Activated naive CD4-positive, alpha-beta T cell treated with anti-CD3 and anti-CD28 coated beads, Interleukin-2, amount 50 U/mL, for 16 hours (primary cell): ENCODE data around the gene ADAMTSL2.

ENCODE experiments used
- DNase-seq: peaks from one replicate; pipeline ENCODE4 v3.0.0-alpha.2; 2020

The ADAMTSL2 gene

DNA sequence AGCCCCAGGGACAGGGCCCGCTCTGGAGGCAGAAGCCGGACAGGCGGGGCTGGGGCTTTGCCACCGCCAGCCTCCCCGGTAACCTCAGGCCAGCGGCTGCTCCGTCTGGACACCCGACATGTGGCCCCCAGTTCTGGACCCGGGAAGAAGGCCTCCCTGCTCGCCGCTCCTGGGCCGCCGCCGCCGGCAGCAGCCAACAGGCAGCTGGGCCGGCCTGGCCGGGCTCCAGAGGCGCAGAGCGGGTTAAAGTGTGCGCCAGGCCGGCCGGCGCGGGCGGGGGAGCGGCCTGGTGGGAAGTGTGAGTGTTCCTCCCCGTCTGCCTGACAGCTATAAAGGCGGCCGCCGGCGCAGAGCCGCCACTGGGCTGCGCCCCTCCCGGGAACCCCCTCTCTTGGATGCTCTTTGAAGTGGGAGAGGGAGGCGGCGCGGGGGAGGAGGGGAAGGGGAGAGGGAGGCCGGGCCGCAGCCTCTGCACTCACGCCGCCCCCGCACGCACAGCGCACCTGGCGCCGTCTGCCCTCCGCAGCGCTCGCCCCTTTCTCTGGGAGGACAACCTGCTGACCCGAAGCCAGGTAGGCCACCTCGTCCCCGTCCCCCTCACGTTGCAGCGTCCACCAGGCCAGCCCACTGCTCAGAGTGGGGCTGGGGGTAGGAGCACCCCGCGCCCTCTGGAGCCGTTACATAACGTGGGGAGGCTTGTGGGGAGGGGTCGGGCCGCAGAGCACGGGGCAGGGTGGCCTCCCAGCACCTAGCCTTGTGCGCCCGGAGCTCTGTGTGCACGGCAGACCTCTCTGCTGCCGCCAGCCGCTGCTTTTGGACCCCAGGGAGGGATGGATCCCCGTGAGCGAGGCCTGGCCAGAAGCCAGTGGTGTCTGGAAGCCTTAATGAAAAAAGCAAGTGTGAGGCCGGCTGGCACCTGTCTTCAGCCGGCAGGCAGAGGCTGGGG is at the start of gene ADAMTSL2:
TSS of gene ADAMTSL2 (plus strand) at position 359 of the 946 bp plus-strand sequence. CDS start 2,009 bp downstream, outside the sequence.
- peak; percentile 65 for DNase-seq

DNA sequence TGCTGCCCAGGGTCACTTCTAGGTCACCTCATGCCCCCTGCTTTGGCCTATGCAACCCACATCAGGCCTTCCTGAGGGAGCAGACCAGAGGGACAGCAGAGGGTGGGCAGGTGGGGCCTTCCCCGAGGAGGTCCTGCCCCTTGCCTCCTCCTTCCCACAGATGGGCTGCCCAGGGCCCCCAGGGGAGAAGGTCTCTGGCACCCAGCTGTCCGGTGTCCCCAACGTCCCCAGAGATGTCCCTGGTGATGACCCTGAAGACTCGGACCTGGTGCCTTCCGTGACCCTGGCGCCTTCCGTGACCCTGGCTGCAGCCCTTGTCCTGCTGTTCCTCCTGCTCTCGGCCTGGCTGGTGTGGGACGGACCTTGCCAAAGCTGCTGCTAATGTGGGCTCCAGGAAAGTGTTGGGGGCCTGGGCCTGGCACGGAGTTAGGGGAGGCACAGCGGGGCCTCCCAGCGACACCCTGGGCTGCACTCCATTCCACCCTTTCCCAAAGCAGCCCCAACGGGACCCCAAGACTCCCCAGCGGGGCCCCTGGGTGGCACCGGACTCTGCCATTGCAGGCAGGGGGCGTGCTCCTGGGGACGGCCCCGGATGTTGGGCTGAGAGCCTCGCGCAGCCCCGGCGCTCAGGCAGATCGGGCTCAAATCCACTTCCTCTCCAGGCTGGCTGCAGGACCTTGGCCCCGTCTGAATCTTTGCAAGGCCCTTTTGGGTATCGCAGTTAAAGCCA is 48.8 kb upstream of the ADAMTSL2 start:
- no peak for DNase-seq

DNA sequence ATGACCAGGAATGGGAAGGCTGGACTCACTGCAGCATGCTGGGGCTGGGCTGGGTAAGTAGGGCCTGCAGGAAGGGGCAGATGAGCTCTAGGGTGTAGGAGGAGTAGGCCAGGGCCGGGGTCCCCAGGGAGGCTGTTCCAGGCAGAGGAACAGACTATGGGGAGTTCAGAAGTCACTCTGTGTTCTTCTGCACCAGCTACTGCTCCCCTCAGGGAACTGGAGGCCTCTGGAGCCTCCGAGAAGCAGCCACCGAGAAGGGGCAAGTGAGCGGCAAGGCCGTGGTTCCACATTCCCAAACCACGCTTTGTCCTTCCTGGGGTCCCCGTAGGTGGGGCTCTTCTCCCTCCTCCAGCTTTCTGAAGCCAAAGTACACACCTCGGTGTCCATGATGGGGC is 47.2 kb upstream of the ADAMTSL2 start:
- no peak for DNase-seq

DNA sequence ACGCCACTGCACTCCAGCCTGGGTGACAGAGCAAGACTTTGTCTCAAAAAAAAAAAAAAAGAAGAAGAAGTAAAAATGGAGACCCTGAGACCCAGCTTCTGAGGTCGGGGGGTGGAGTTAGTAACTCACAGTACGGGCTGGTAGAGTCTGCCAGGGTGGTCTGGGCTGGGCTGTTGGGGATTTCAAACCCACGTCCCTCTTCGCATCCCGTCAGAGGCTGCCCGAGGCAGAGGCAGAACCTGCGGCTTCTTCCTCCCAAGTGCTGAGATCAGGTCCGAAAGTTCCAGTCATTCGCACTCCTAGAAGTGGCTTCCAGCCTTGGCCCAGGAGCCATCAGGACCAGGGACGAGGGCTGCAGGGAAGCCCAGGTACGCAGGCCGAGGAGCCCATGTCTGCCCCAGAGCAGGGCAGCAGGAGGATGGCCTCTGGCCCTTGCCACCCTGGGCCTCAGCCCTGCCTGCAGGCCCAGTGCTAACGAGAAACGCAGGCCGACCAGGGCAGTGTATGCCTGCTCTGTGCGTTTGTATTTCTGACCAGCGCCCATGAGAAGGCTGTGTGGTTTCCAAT is 45.7 kb upstream of the ADAMTSL2 start:
- DNase-seq, result no peak

DNA sequence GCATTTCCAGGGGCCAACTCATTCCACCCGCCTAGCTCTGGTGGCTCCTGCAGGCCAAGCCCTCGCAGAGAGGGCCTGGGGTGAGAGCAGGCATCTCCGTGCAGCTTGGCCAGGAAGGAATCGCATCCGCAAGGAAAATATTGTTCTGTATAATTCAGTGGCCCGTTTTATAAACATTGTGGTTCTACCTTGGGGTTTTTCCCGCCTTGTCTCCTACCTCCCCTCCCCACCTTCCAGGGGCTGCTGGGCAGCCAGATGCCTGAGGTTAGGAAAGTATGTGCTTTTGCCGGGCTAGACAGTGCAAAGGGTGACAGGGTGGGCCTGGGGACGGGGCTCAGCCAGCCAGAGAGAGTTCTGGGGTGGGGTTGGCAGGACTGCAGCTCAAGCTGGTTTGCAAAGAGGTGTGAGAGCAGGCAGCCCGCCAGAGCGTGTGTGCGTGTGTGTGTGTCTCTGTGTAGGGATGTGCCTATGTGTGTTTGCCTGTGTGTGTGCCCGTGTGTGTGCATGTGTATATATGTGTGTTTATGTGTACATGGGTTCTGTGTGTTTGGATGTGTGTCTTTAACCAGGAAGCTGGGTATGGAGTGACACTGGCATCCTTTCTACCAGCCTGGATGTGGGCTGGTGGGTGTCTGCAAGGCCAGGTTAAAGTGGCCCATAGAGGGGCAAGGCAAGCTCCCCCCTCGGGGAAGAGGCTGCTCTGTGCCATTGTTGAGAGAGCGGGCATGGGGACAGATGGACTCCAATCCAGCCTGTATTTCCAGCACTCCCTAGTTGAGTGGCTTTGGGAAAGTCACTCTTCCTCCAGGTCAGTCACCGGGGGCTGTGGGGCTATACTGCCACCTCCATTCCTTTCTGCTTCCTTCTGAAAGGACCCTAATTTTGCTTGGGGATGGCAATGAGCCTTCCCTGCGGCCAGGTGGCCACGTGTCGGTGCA is 45.0 kb upstream of the ADAMTSL2 start:
- no peak for DNase-seq

DNA sequence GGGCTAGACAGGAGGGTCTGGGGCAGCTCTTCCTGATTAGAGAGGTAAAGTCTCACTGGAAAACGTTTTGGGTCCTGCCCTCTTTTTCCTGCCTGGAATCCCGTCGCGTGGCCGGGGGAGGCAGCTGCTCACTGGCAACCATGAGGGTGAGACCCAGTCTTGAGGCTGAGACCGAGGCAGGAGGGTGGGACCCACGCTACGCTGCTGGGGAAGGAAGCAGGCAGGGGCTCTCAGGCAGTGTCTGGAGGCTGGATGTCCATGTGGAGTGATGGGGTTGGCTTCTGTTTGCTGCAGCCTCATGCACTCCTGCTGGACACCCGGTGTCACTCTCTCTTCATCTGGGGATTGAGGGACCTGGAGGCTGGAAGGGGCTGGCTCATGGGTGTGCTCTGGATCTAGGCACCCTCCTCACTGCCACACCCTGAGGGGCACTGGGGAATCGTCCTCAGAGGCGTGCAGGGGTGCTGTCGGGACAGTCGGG is 44.3 kb upstream of the ADAMTSL2 start:
- no peak for DNase-seq

DNA sequence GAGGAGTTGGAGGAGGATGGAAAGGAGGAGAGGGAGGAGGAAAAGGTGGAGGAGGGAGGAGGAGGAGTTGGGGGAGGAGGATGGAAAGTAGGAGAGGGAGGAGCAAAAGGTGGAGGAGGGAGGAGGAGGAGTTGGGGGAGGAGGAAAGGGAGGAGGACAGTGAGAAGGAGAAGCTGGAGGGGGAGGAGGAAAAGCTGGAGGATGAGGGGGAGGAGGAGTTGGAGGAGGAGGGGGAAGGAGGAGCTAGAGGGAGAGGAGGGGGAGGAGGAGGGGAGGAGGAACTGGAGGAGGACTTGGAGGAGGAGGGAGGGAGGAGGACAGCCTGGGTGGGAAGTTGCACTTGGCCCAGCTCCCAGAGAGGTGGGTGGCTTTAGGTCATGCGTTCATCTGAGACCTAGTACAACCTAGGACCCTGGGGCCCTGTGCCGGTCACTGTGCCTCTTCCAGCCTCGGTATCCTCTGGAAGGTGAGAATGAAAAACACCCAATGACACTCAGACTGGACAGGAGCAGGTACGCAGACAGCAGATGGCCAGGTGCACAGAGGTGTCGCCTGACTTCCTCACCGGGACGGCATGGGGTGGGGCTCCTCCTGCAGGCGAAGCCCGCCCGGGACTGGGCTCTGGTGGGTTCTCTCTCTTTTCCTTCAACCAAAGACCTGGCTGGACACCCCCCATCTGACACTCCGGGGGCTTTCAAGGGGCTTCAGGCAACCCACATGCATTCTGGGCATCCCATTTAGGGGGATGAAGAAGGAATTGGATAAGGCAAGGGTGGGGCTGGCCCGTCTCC is 43.4 kb upstream of the ADAMTSL2 start:
- no peak for DNase-seq

DNA sequence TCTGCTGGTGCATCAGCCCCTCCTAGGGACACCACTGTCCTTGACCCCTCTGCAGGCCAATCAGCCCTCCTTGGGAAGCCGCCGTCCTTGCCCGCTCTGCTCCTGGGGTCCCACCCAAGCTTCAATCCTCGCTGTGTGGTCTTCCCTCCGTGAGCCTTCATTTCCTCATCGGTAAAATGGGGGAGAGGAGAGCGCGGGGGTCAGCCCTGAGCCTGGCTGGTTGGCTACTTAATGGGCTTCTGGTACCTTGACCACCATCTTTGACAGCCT is 42.9 kb upstream of the ADAMTSL2 start:
- no peak for DNase-seq

DNA sequence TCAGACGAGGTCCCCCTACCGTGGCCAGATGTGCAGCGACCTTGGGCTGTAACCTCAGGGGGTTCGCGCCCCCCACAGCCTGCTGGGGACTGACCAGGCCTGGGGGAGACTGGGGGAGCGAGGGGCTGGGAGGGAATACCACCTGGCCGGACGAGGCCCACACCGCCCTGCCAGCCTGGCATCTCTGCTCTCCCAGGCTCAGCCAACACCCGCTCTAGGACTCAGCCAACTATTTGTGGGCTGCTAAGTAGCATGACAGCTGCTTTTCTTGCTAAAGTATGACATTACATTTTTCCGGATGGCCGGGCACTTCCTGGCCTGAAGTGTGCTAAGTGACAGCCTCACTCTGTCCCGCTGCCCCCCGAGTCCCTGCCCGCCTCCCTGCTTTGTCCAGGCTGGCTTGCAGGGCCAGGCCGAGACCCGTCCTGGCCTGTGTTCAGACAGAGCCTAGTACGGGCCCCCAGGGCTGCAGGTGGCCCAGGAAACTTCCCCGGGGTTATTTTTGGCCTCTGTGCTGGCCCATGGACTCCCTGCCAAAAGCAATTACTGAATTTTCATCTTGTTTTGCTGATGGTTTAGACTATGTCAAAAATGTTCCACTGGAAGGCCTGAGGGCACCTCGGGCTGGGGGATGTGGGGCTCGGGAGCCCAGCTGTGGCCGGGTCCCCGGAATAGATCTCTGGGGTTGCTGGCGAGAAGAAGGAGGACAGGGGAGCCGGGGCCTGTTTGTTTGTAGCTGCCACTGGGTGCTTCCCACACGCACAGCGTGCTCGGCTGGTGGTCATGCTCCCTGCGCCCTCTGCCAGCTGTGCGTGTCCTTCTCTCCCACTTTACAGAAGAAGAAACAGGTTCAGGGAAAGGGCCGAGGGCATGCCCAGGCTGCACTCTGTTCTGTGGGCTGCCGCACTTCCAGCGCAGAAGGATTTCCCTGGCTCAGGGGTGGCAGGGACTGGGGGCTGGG is 42.2 kb upstream of the ADAMTSL2 start:
- DNase-seq, result no peak

DNA sequence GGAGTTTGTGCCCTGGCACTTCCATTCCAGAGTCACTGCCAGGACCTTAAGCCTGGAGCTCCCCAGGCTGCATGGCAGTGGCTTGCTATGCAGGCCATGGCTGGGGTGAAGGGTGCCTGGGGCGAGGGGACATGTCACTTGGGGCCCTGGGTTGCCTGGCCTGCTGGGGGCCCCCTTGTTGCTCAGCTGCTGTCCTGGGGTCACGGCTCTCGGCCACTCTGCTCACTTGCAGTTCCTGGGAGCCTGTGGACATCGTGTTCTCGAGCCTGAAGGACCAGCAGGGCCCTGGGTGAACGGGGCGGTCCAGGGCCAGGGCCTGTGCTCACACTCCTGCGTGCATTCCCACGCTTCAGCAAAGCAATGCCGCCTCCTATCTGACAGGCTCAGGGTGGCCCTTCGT is 41.1 kb upstream of the ADAMTSL2 start:
- DNase-seq, result no peak

DNA sequence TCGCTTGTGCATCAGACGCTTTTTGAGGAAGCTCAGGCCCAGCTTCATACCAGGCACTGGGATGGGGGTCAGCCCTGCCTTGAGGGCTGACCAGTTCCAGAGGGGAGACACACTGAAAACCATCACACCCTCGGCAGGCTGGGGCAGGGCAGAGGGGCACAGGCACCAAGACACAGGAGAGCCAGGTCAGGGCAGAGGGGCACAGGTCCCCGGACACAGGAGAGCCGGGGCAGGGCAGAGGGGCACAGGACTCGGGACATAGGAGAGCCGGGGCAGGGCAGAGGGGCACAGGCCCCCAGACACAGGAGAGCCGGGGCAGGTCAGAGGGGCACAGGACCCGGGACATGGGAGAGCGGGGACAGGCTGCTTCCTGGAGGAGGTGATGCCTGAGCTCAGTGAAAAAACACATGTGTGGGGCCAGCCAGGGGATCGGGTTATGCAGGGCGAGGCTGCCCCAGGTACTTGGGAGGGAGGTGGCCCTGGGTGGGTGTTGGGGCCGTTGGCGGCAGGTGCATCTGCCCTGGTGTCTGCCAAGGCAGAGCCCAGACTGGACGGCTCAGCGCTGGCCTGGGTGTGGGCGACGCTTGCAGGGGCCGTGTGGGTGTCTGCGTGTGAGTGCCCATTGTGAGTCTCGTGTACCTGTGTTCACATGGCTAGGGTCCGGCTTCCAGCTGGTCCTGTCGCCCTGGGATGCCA is 40.5 kb upstream of the ADAMTSL2 start:
- no peak for DNase-seq

DNA sequence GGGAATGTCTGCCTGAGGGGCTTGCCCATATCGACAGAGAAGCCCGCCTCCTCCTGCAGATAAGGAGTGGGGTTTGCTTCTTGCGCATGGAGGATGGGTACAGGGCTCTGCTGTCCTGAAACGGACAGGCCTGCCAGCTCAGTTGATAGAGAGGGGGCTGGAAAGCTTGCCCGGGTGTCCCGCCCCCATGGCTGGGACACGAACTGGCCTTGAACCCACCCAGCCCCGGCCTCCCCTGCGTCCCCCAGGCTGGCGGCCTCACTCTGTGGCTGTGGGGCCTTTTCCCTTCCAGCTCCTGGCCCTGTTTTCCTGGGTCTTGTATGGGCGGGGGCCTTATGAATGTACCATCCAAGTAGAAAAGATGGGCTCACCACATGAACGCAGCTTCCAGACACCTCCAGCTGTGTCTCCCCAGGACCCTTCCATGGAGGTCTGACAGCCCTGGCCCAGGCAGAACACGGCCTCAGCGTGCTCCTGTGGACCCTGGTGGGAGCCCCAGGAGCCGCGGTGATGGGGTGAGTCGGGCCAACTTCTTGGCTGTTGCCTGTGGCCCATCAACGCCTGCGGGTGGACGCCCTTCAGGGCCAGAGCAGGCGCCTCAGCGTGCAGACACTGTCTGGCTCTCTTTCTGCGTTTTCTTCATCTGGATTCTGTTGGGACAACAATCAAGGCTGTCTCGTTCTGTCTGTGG is 39.7 kb upstream of the ADAMTSL2 start:
- no peak for DNase-seq

DNA sequence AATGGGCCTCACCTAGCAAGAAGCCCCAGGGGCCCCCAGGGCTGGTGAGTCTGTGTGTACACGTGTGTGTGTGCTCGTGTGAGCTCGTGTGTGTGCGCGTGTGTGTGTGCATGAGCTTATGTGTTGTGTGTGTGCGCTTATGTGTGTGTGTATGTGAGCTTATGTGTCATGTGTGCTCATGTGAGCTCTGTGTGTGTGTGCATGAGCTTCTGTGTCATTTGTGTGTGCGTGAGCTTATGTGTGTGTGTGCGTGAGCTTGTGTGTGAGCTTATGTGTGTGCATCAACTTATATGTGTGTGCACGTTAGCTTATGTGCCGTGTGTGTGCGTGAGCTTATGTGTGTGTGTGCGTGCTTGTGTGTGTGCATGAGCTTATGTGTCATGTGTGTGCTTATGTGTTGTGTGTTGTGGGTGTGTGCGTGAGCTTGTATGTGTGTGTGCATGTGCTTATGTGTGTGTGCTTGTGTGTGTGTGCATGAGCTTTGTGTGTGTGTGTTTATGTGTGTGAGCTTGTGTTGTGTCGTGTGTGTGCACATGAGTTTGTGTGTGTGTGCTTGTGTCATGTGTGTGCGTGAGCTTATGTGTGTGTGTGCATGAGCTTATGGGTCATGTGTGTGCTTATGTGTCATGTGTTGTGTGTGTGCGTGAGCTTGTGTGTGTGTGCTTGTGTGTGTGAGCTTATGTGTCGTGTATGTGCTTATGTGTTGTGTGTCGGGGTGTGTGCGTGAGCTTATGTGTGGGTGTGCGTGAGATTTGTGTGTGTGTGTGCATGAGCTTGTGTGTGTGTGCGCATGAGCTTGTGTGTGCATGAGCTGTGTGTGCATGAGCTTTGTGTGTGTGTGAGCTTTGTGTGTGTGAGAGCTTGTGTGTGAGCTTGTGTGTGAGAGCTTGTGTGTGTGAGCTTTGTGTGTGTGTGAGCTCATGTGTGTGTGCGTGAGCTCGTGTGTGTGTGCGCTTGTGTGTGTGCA is 38.9 kb upstream of the ADAMTSL2 start:
- DNase-seq, result no peak

DNA sequence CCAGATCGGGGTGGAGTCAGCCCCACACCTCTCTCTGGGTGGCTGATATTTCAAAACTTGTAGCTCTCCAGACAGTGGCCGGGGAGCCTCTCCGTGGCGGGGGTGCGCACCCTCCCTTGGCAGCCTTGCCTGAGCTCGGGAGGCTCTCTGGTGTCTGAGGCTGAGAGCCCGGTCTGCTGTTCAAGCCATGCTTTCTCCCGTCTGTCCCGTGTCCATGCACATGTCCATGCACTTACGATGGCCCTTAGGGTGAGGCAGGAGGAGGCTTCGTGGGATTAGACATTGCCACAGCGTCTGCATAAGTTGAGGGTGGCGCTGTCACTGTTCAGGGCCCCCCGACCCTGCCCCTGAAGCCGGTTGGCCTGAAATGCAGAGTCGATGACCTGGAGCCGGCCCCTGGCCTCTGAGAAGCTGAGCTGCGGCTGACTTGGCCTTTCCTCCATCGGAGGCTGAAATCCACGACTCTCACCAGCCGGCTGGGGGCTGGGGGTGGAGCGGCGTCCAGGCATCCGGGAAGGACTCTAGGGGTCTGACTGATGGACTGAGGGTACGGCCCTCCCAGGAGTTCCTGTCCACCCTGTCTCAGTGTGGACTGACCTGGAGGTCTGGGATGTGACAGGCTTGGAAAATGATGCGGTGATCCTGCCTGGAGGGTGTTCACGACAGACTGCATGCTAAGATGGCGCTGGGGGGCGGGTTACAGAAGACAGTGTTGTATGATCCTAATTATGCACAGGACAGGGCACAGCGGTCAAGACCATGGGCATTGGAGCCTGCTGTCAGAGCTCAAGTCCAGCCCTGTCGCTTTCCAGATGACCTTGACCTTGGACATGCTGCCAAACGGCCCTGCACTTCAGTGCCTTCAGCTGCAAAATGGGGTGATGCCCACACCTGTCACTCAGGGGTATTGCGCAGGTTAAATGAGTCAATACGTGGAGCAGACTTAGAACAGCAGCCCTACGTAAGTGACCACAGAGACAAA is 37.4 kb upstream of the ADAMTSL2 start:
- no peak for DNase-seq

DNA sequence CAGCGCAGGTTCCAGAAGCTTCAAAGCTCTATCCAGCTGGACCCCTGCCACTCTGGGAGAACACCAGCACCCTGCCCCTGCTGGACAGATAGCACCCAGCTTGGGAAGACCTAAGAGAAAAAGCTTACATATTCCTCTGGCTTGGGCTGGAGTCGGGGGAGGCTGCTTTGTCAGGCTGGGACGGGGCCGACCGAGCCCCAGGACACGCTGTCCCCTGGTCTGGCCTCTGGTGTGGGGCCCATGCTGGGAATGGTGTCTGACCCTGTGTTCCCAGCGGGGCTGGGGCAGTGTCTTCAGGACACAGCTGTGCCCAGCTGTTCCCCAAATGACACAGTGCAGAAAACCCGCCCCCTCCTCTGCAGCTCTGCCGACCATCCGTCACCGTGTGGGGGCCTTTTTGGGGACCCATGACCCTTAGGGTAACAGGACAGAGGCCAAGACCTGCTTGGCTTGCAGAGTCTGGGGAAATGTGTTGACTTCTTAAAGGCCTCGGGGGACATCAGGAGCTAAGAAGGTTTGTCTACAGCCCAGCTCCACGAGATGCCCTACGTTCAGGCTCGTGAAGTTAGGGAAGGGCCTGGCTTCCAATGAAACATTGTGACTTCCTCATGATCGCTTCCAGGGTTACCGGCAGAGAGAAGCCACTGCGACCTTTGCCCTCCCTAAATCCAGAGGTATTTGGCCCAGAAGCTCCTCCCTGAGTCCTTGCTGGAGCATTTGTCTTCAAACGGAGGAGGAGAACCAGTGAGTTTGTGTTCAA is 35.2 kb upstream of the ADAMTSL2 start:
- DNase-seq, result no peak

DNA sequence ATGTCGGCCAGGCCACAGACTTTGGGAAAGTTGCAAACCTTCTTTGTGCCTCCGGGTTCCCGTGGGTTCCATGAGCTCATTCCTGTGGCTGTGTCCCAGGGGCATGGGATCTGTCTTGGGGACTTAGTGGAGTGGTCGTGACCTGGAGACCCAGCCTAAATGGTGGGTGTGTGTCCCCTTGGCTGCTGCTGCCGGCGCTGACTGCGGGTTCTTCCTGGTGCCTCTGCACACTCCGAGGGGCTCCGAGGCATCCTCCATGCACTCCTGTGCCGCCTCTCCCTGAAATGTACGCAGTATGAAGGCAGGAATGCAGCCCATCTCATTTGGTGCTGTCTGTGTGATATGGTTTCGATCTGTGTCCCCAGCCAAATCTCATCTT is 34.6 kb upstream of the ADAMTSL2 start:
- no peak for DNase-seq
